ENCODE results near the gene CXCL16. TPM values are rescaled to one million over a fixed set of nuclear protein-coding genes. Genes with fewer than 3 reads are reported as not detected.

CXCL16 gene
- total RNA-seq, 1 experiment from 2014 or later = 44.8 TPM

- peak within 1 kb of the TSS; percentile 86 for H3K9ac ChIP-seq (ENCODE audit: low read length)
- H3K9me2 ChIP-seq (ENCODE audit: insufficient read depth) = no peaks in the 10 kb centered on the region
- DNase-seq (ENCODE audit: low read depth, low spot score) = peak; percentile 96
- no peaks in the 10 kb centered on the region for H4K20me1 ChIP-seq (ENCODE audit: insufficient read depth)
- no peak within 1 kb of the TSS for H2AFZ ChIP-seq (ENCODE audit: low read depth, low read length, poor library complexity, severe bottlenecking)
- H3K27ac ChIP-seq (ENCODE audit: low read depth, low read length) = peak within 1 kb of the TSS; percentile 64
- peak within 1 kb of the TSS; percentile 65 to 73 for H3K4me3 ChIP-seq (replicated peaks in 1 of 2; ENCODE audit: low read depth in 1 of 2, low read length in 2 of 2)
- ChIA-PET CTCF (interaction anchor here (0.6 to 3.0 kb wide), 9 partner anchors 21 to 622 kb away, joined by 3 to 12 read pairs (median 3); partner anchors contain the start of genes RNF167 and SLC25A11), POLR2A (interaction anchor here (1.0 to 1.4 kb wide), 3 partner anchors 20 to 230 kb away, joined by 3 to 5 read pairs (median 4); partner anchors contain the start of genes RNF167 and SLC25A11), RAD21 (ENCODE audit: low non-redundant PET in 1 of 2, low total read pairs in 2 of 2, uncharacterized antibody in 2 of 2, unreplicated experiment in 2 of 2) (interaction anchor here (1.0 to 1.2 kb wide), 2 partner anchors 80 to 143 kb away, joined by 3 to 4 read pairs; no protein-coding TSS in a partner anchor)
- H3K4me1 ChIP-seq (ENCODE audit: control insufficient read depth in 1 of 2, insufficient read depth in 2 of 2, low read length in 2 of 2) = peaks cover 13 to 45% of the 10 kb centered on the region in 2 experiments; a peak in 3 of 4 replicates
- H3K9me3 ChIP-seq (ENCODE audit: control insufficient read depth in 1 of 2, insufficient read depth in 1 of 2, low read depth in 1 of 2, low read length in 2 of 2) = no peaks in the 10 kb centered on the region
- H3K4me2 ChIP-seq (ENCODE audit: low read length) = peak within 1 kb of the TSS; percentile 75
- H3K79me2 ChIP-seq (ENCODE audit: insufficient read depth, low read length) = peaks cover 20% of the 10 kb centered on the region
- ATAC-seq = peak; percentile 88
- no TSS peak for BruUV-seq (replicated peaks)
- intact Hi-C loops (cut with micrococcal nuclease) = loop anchor here (1.0 kb wide), 2 partner anchors 172 to 179 kb away; no protein-coding TSS in a partner anchor
- no peaks in the 10 kb centered on the region for H3K27me3 ChIP-seq (ENCODE audit: insufficient read depth, low read length)
- H3K36me3 ChIP-seq (ENCODE audit: control insufficient read depth in 1 of 2, insufficient read depth in 2 of 2, low read length in 2 of 2) = no peaks in the 10 kb centered on the region
- TF ChIP-seq FOSL1 (IDR thresholded peaks at IDR 0.05; ENCODE audit: low read depth) = peak; percentile 44; the same call in 1 of the 2 replicates
- TF ChIP-seq EZH2phosphoT487 (IDR thresholded peaks at IDR 0.05; ENCODE audit: borderline replicate concordance) = no peak
- peak; percentile 21 for TF ChIP-seq TCF7L2 (IDR thresholded peaks at IDR 0.05; ENCODE audit: borderline replicate concordance, extremely low read depth, insufficient read depth, insufficient read length)
- TF ChIP-seq MAX (IDR thresholded peaks at IDR 0.05) = peak; percentile 67
- TF ChIP-seq RAD21 (IDR thresholded peaks at IDR 0.05; ENCODE audit: low read depth) = peak; percentile 83
- TF ChIP-seq ZNF274 (IDR thresholded peaks at IDR 0.05; ENCODE audit: low read depth, low read length) = no peak
- no peak for TF ChIP-seq ATF3 (IDR thresholded peaks at IDR 0.05)
- TF ChIP-seq ZFX (IDR thresholded peaks at IDR 0.05) = no peak
- TF ChIP-seq EZH2 (IDR thresholded peaks at IDR 0.05) = no peak
- TF ChIP-seq, protein P1, sequence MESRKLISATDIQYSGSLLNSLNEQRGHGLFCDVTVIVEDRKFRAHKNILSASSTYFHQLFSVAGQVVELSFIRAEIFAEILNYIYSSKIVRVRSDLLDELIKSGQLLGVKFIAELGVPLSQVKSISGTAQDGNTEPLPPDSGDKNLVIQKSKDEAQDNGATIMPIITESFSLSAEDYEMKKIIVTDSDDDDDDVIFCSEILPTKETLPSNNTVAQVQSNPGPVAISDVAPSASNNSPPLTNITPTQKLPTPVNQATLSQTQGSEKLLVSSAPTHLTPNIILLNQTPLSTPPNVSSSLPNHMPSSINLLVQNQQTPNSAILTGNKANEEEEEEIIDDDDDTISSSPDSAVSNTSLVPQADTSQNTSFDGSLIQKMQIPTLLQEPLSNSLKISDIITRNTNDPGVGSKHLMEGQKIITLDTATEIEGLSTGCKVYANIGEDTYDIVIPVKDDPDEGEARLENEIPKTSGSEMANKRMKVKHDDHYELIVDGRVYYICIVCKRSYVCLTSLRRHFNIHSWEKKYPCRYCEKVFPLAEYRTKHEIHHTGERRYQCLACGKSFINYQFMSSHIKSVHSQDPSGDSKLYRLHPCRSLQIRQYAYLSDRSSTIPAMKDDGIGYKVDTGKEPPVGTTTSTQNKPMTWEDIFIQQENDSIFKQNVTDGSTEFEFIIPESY (IDR thresholded peaks at IDR 0.05; ENCODE audit: extremely low read depth, insufficient replicate concordance, low read length) = no peak
- no peak for TF ChIP-seq CEBPB (IDR thresholded peaks at IDR 0.05; ENCODE audit: low read depth)
- TF ChIP-seq SIN3A (IDR thresholded peaks at IDR 0.05; ENCODE audit: low read depth) = no peak; the same call in none of the 2 replicates
- no peak; the same call in 1 of the 2 replicates for TF ChIP-seq CBX3 (IDR thresholded peaks at IDR 0.05; ENCODE audit: low read depth)
- TF ChIP-seq, protein P2, sequence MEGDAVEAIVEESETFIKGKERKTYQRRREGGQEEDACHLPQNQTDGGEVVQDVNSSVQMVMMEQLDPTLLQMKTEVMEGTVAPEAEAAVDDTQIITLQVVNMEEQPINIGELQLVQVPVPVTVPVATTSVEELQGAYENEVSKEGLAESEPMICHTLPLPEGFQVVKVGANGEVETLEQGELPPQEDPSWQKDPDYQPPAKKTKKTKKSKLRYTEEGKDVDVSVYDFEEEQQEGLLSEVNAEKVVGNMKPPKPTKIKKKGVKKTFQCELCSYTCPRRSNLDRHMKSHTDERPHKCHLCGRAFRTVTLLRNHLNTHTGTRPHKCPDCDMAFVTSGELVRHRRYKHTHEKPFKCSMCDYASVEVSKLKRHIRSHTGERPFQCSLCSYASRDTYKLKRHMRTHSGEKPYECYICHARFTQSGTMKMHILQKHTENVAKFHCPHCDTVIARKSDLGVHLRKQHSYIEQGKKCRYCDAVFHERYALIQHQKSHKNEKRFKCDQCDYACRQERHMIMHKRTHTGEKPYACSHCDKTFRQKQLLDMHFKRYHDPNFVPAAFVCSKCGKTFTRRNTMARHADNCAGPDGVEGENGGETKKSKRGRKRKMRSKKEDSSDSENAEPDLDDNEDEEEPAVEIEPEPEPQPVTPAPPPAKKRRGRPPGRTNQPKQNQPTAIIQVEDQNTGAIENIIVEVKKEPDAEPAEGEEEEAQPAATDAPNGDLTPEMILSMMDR (IDR thresholded peaks at IDR 0.05 in 2 of 3, conservative IDR thresholded peaks at IDR 0.05 in 1 of 3; ENCODE audit: borderline replicate concordance in 1 of 3, insufficient read depth in 1 of 3, low read depth in 2 of 3, low read length in 2 of 3) = peak; percentile 45 to 70 (median 59)
- TF ChIP-seq POLR2AphosphoS5 (IDR thresholded peaks at IDR 0.05; ENCODE audit: low read depth, low read length) = no peak
- TF ChIP-seq EGR1 (IDR thresholded peaks at IDR 0.05; ENCODE audit: low read depth) = peak; percentile 74
- TF ChIP-seq SP1 (IDR thresholded peaks at IDR 0.05; ENCODE audit: low read depth) = peak; percentile 68
- no peak for TF ChIP-seq YY1 (IDR thresholded peaks at IDR 0.05; ENCODE audit: extremely low read depth, insufficient replicate concordance, low read depth, low read length)
Measured at GRCh38 chr17:4709794-4710692, 29.7 kb downstream of the CXCL16 start, which contains the start of gene ARRB2. TSS of gene ARRB2 (plus strand) at chr17:4710632. CDS start at chr17:4710722, 90 bp downstream.
